Stimulated activated CD8-positive, alpha-beta memory T cell treated with anti-CD3 and anti-CD28 coated beads, Interleukin-4, amount 100 ng/mL, for 24 hours (primary cell): ENCODE measurements around the gene IQCM.
"Not testable (repeated sequence)": the region's sequence is repeated elsewhere in the genome, so short reads cannot be mapped to it uniquely, and the experiment has no call there.

Experiments used
- DNase-seq: peaks from one replicate; pipeline ENCODE4 v3.0.0-alpha.2; 2020; ENCODE audit warnings: low read depth

Gene IQCM

DNA sequence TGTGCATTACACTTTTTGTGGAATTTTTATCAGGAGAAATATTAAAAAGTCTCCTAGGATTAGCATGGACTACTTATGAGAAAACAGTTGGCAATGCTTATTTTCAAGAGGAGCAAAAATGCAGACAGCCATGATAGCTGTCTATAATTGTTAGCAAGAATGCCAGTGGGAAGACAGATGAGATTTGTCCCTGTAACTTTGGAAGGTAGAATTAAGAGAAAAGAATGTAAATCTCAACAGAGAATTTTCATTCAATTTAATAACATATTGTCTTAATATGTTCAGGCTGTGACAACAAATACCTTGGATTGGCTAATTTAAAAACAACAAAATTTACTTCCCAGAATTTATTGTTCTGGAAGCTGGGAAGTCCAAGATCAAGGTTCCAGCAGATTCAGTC, 349.2 kb downstream of the IQCM start:
- no peak for DNase-seq

GRCh38 chr4:149465955-149466354, 349.7 kb downstream of the IQCM start:
- DNase-seq = no peak

- no peak for DNase-seq
Measured at GRCh38 chr4:149443537-149443936, 372.1 kb downstream of the IQCM start.

DNA sequence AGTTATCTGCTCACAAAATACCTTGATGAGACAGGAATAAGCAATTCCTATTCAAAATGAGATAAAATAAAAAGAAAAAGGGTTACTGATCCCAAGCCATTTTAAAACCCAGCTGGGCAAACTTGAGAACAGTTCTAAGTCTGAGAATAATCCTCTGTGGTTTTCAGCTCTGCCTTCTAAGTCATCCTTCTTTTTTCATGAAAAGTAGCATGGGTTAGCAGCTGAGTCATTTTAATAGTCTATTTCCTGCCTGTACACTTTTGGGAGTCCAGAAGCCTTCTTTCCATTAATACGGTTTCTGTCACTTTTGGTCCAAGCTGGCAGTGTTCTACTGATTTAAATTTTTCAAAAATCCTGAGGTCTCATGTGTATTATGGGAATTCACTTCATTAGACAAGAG, 374.3 kb downstream of the IQCM start:
- no peak for DNase-seq

DNA sequence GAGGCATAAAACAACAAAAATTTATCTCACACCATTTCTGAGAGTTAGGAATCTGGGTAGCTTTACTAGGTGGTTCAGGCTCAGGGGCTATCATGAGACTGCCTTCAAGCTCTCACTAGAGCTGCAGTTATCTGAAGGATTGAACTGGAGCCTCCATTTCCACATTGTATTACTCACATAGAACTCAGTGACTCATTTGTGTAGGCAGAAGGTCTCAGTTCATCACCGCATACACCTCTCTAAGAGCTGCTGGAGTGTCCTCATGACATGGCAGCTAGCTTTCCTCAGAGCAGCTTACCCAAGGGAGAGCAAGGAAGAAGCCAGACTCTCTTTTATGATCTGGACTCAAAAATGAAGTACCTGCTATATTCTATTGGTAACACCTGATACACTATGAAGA, 389.2 kb downstream of the IQCM start:
- DNase-seq = no peak

DNA sequence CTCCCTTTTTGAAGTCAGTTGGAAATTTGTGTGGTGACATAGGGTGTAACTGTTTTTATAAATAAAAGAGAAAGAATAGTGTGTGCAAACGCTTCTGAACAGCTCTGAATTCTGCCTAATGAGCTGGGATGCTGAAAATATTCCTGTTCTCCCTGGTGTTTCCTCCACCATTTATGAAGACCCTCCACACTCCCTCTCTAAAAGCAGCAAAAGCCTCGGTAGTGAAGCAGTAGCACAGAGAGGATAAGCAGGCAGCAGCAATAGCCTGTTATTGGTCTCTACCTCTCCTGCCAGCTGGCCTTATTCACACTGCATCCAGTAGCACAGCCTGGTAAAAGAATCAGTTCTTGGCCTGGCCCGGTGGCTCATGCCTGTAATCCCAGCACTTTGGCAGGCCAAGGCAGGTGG, 406.1 kb downstream of the IQCM start:
- no peak for DNase-seq

DNA sequence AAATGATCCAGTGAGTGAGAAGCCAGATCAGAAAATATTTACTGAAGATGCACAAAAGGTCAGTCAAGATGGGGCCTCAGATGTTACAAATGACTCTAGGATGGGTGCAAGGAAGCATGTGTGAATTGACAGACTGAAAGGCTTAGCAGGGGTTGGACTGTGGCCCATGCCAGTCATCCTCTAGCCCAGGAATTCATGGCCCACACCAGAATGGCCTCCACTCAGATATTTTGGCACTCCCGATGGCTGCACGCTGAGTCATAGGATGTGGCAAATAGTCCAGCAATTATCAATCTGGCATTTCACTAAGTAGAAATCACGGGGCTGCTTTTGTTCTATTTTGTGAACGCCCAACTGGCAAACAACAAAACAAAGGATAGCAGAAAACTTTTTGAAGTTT, 406.5 kb downstream of the IQCM start:
- DNase-seq = no peak

DNA sequence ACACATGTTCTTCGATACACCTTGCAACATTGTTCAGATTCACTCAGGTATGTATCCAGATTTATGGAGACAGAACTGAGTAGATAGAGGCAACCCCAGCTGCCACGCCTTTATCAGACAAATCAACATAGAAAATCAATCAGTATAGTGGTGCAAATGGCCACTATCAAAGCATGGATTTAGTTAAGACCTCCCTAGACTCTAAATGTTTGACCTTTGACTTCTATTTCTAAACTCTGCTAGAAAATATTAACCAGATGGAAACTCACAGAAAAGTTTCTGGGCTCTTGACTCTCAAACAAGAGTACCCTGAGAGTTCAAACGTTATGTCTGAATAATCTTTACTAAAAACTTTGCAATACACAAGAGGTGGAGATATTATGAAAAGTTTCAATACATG, 411.5 kb downstream of the IQCM start:
- DNase-seq = no peak

DNA sequence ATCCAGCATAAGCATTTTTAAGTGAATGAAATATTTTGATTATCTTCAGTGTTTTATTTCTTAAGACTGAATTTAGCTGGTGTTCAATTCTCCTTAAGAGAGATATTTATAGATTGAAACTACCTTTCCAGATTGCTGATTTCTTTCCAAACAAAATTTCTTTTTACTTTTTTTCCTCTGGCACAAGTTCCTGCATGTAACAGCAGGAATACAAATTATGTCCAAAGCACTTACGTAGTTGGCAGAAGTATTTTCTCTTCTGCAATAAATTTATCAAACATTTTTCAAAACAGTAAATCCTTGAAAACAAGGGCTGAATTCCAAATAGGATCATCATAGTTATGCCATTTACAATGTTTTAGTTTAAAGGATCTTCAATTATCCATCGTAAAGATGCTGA, 412.6 kb downstream of the IQCM start:
- no peak for DNase-seq

DNA sequence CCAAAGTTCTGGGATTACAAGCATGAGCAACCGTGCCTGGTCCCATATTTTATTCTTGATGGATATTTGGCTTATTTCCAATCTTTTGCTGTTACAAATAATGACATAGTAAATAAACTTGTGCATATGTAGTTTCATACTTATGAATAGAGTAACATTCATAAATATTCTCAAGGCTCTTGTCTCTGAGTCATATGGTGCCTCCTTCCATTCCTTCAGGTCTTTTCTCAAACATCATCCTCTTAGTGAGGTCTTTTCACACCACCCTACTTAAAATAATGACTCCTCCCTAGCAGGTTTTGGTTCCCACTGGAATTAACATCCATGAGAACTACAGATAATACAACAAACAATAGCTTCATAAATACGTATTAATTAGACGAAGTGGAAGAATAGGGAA, 416.6 kb downstream of the IQCM start:
- DNase-seq = no peak

GRCh38 chr4:149370785-149371420, 444.7 kb downstream of the IQCM start:
- DNase-seq = no peak

DNA sequence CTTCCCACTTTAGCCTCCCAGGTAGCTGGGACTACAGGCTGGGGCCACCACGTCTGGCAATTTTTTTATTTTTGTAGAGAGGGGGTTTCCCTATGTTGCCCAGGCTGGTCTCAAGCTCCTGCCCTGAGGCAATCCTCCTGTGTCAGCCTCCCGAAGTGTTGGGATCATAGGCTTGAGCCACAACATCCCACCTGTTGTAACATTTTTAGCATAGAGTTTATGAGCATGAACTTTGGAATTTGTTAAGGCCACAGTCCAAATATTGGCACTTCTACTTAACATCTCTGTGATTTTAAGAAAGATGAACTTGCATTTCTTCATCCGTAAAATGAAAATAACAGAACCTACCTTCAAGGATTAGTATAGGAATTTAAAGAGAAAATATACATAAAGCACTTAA, 445.6 kb downstream of the IQCM start:
- DNase-seq = no peak

GRCh38 chr4:149353241-149353640, 462.4 kb downstream of the IQCM start:
- no peak for DNase-seq

- no peak for DNase-seq
Measured at GRCh38 chr4:149349541-149349940, 466.1 kb downstream of the IQCM start.

- DNase-seq = no peak
Measured at GRCh38 chr4:149347139-149347538, 468.5 kb downstream of the IQCM start.

- DNase-seq = no peak
Measured at GRCh38 chr4:149345424-149345823, 470.2 kb downstream of the IQCM start.

- no peak for DNase-seq
Measured at GRCh38 chr4:149344436-149344835, 471.2 kb downstream of the IQCM start.

- no peak for DNase-seq
Measured at GRCh38 chr4:149343614-149344013, 472.0 kb downstream of the IQCM start.

DNA sequence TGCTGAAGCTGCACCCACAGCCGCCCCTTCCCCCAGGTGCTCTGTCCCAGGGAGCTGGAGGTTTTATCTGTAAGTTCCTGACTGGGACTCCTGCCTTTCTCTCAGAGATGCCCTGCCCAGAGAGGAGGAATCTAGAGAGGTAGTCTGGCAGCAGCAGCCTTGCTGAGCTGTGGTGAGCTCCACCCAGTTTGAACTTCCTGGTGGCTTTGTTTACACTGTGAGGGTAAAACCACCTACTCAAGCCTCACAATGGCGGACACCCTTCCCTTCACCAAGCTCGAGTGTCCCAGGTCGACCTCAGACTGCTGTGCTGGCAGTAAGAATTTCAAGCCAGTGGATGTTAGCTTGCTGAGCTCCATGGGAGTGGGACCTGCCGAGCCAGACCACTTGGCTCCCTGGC, 474.5 kb downstream of the IQCM start:
- not testable (repeated sequence) for DNase-seq

- no peak for DNase-seq
Measured at GRCh38 chr4:149328161-149328560, 487.5 kb downstream of the IQCM start.

DNA sequence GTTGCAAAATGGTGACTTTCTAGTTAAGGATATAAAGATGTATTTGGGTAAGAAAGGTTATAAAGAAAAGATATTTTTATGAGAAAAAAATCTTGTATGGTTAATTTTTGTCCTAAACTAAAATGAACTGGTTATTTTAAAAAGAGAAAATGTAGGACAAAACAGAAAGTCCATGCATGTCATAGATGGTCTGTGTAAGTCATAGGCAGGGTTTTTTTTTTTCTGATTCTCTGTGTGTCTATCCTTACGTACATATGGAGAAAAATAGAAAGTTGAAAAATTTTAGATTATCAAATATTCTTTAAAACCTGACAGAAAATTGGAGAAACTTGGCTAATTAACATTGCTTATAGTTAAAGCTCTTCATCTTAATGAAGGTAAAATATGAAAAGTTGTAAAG, 493.4 kb downstream of the IQCM start:
- DNase-seq = no peak

GRCh38 chr4:149321438-149321837, 494.2 kb downstream of the IQCM start:
- DNase-seq = no peak

DNA sequence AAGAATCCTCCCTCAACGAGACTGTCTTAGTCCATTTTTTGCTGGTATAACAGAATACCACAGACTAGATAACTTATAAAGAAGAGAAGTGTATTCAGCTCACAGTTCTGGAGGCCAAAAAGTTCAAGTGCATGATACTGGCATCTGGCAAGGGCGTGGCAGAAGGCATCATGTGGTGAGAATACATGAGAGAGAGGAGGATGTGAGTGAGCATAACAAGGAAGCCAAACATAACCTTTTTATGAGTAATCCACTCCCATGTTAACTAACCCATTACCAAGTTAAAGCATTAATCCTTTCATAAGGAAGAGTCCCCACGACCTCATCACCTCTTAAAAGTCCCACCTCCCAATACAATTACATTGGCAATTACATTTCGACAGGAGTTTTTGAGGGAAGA, 504.6 kb downstream of the IQCM start:
- no peak for DNase-seq

- DNase-seq = no peak
Measured at GRCh38 chr4:149306537-149306936, 509.1 kb downstream of the IQCM start.
